ENCODE measurements around the gene NCOA6.

NCOA6 gene

GRCh38 chr20:34871320-34871926 is 46.0 kb upstream of the NCOA6 start:
- in situ Hi-C loops (cut with MboI; ENCODE audit: low sequenced_read_pairs, unreplicated experiment): no loop called here
- no peak for DNase-seq (ENCODE audit: low spot score)
- no peak for TF ChIP-seq CTCF (IDR thresholded peaks at IDR 0.05; ENCODE audit: borderline replicate concordance, control extremely low read depth, extremely low read depth, insufficient read depth, missing control alignments)

DNA sequence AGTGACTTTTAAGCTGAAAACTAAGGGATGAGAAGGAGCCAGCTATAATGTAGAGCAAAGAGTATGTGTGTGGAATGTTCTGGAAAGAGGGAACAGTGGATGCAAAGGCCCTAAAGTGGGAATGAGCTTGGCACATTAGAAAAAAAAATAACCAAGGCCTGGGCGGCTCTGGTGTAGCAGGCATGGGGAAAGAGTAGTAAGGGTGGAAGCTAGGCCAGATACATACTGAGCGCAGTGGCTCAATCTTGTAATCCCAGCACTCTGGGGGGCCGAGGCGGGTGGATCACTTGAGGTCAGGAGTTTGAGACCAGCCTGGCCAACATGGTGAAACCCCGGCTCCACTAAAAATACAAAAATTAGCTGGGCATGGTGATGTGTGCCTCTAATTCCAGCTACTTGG is 38.8 kb upstream of the NCOA6 start:
- no peak for TF ChIP-seq CTCF (IDR thresholded peaks at IDR 0.05; ENCODE audit: borderline replicate concordance, control extremely low read depth, extremely low read depth, insufficient read depth, missing control alignments)
- no peak for DNase-seq (ENCODE audit: low spot score)
- in situ Hi-C loops (cut with MboI; ENCODE audit: low sequenced_read_pairs, unreplicated experiment): no loop called here

- in situ Hi-C loops (cut with MboI; ENCODE audit: low sequenced_read_pairs, unreplicated experiment): no loop called here
- no peak for DNase-seq (ENCODE audit: low spot score)
- TF ChIP-seq CTCF (IDR thresholded peaks at IDR 0.05; ENCODE audit: borderline replicate concordance, control extremely low read depth, extremely low read depth, insufficient read depth, missing control alignments): no peak
These were observed 38.0 kb upstream of the NCOA6 start for GRCh38 chr20:34863421-34863965.

DNA sequence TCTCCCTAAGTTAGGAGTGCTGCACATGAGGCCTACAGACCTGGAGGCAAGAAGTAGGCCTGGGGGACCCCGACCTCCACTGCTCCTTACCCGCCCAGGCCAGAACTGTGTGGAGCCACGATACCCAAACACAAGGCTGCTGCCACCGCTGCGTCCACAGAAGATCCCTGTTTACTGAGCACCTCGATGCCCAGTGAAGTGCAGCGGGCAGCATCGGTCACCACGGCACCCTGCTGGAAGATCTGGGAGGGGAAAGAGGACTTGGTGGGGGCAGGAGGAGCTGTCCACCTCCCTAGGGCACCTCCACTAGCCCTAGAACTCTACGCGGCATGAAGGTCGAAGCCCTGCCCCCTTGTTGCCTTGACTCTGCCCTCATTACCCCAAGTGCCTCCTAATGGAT is 37.3 kb upstream of the NCOA6 start:
- in situ Hi-C loops (cut with MboI; ENCODE audit: low sequenced_read_pairs, unreplicated experiment): no loop called here
- no peak for DNase-seq (ENCODE audit: low spot score)
- no peak for TF ChIP-seq CTCF (IDR thresholded peaks at IDR 0.05; ENCODE audit: borderline replicate concordance, control extremely low read depth, extremely low read depth, insufficient read depth, missing control alignments)

DNA sequence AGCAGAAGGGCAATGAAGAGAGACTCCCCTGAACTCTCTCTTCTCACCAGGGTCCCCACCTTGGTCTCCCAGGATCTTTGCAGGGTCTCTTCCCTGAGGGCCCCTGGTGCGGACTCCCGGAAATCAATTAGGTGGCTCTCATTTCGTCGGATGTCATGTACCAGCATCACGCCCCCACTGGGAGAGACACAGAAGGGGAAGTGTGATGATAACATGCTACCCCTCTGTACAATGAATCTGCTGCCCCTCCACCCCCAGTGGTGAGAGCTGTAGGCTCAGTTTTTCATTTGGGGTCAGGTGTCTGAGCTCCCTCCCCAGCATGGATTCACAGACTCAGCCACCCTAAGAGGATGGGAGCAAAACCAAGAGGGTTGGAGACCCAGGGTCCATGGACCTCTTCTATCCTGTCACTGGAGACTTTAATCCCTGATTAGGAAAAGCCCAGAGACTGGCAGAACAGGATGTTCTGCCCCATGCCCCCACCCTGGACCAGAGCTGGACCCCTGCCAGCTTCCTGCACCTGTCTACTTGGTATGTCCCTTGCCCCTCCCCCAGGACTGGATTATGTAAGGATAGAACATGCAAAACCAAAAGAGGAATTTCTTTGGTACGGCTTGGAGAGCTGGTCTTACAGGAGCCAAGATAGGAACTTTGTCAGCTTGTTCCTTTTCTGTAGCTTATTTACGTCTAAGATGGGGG is 36.1 kb upstream of the NCOA6 start:
- in situ Hi-C loops (cut with MboI; ENCODE audit: low sequenced_read_pairs, unreplicated experiment): no loop called here
- DNase-seq (ENCODE audit: low spot score): no peak
- TF ChIP-seq CTCF (IDR thresholded peaks at IDR 0.05; ENCODE audit: borderline replicate concordance, control extremely low read depth, extremely low read depth, insufficient read depth, missing control alignments): no peak

- in situ Hi-C loops (cut with MboI; ENCODE audit: low sequenced_read_pairs, unreplicated experiment): no loop called here
- no peak for DNase-seq (ENCODE audit: low spot score)
- no peak for TF ChIP-seq CTCF (IDR thresholded peaks at IDR 0.05; ENCODE audit: borderline replicate concordance, control extremely low read depth, extremely low read depth, insufficient read depth, missing control alignments)
These were observed 34.5 kb upstream of the NCOA6 start for GRCh38 chr20:34859826-34860545.
